Testis (tissue), 5 donors: ENCODE data around the gene ZNF322. TPM values are rescaled to one million over a fixed set of nuclear protein-coding genes. Genes with fewer than 3 reads are reported as not detected.
A peak's percentile ranks its signal among the peaks of the same experiment; 100 is the strongest.
"Not testable (repeated sequence)": the region's sequence is repeated elsewhere in the genome, so short reads cannot be mapped to it uniquely, and the experiment has no call there.

Experiments used
- DNase-seq: peaks from one replicate; pipeline ENCODE4 v3.0.0-alpha.2; 2019
- H3K27ac ChIP-seq, 2 donors: fragments of 200-600 bp; sonication (generic); one replicate each; pipeline ENCODE4 v1.5.1; 2019
- H3K27me3 ChIP-seq: fragments of 200-600 bp; sonication (generic); one replicate; pipeline ENCODE4 v1.5.1; 2019
- H3K36me3 ChIP-seq: fragments of 200-600 bp; sonication (generic); one replicate; pipeline ENCODE4 v1.5.1; 2017; ENCODE audit warnings: low read depth; ENCODE audit errors: missing control alignments
- H3K4me1 ChIP-seq: fragments of 200-600 bp; sonication (generic); one replicate; pipeline ENCODE4 v1.5.1; 2019
- H3K4me3 ChIP-seq, 2 donors: fragments of 200-600 bp; sonication (generic); one replicate each; pipeline ENCODE4 v1.5.1; 2017 to 2019
- H3K9me3 ChIP-seq: fragments of 200-600 bp; sonication (generic); one replicate; pipeline ENCODE4 v1.5.1; 2017
- CTCF ChIP-seq, 3 experiments: fragments of 450-650 bp in 2 of 3; fragments of 200-600 bp in 1 of 3; sonication (generic) in 1 of 3; IDR thresholded peaks; one replicate each; pipeline ENCODE4 v1.5.1; 2016 to 2019; ENCODE audit warnings: antibody characterized with exemption in 3 of 3, mild to moderate bottlenecking in 2 of 3, moderate library complexity in 1 of 3
- POLR2A ChIP-seq: fragments of 450-650 bp; IDR thresholded peaks from one replicate; pipeline ENCODE4 v1.6.1; 2017; ENCODE audit warnings: antibody characterized with exemption, mild to moderate bottlenecking, moderate library complexity
- WGBS, 2 donors: methylation state at CpG; one replicate each; pipeline ENCODE4 v1.1.5; 2018; 5-methylcytosine and 5-hydroxymethylcytosine counted together
- intact Hi-C: fragments of 100-400 bp; cut with DNase I; formaldehyde crosslinking; loops from one replicate; pipeline ENCODE4 v1.15.1; 2023; ENCODE audit warnings: low total_unique reads
- long read RNA-seq, 2 donors: transcript quantifications; one replicate each; lab custom pipeline, GENCODE V29; 2026
- polyA plus RNA-seq: library from polyadenylated mRNA; stranded (reverse); fragments of 350-450 nt; fragmentation: Illumina TruSeq; extraction: RNeasy Lipid Tissue Mini Kit (QIAGEN cat#74804); gene quantifications from one replicate; pipeline ENCODE4 v1.2.3, GENCODE V29; 2014; ENCODE audit warnings: low read depth, low replicate concordance; ENCODE audit not compliant: insufficient read depth
- total RNA-seq, 2 donors: library from RNA; depleted of rRNA; stranded (reverse); fragments of >200 nt; gene quantifications; one replicate each; pipeline ENCODE4 v1.2.3, GENCODE V29; 2016

ZNF322 gene
- total RNA-seq = 10 to 100 TPM; 28.9 to 36.5 TPM
- 16.3 TPM for polyA plus RNA-seq
- long read RNA-seq, donor 1, full-length matches to known transcripts = 22 of 22 reads
- long read RNA-seq, donor 1, partial matches to known transcripts = 0 of 22 reads
- long read RNA-seq, donor 1, other reads (novel, unspliced or antisense) = 0 of 22 reads
- long read RNA-seq, donor 2, full-length matches to known transcripts = 13 of 13 reads
- long read RNA-seq, donor 2, partial matches to known transcripts = 0 of 13 reads
- long read RNA-seq, donor 2, other reads (novel, unspliced or antisense) = 0 of 13 reads

GRCh38 chr6:26659042-26659999, at the start of gene ZNF322:
TSS of gene ZNF322 (minus strand) at chr6:26659746. CDS start at chr6:26638553, 21,193 bp downstream.
- intact Hi-C loops = no loop called here
- Histone ChIP-seq H3K36me3 (no peaks in the 10 kb centered on the region), H3K4me1 (peaks cover 20% of the 10 kb centered on the region), H3K4me3 (peak within 1 kb of the TSS; percentile 55 to 80), H3K27me3 (no peaks in the 10 kb centered on the region), H3K27ac (peak within 1 kb of the TSS; percentile 86 to 91), H3K9me3 (no peaks in the 10 kb centered on the region)
- WGBS, 2 donors = 1% methylated on average over 18 to 37 of the region's 56 CpGs
- peak; percentile 97 for DNase-seq
- peak in 1 of 3 experiments; percentile 38 for TF ChIP-seq CTCF (IDR thresholded peaks at IDR 0.05)
- TF ChIP-seq POLR2A = peak; percentile 65

GRCh38 chr6:26705780-26706179, 46.2 kb upstream of the ZNF322 start:
- H3K27ac ChIP-seq, DNase-seq, intact Hi-C loops, H3K36me3 ChIP-seq, H3K9me3 ChIP-seq, H3K4me1 ChIP-seq, H3K27me3 ChIP-seq, H3K4me3 ChIP-seq: not testable (repeated sequence)
- WGBS, 2 donors = no CpG with 5 or more reads among the region's 4 CpGs

- H3K36me3 ChIP-seq, H3K4me3 ChIP-seq, H3K27ac ChIP-seq, H3K4me1 ChIP-seq, H3K27me3 ChIP-seq, DNase-seq, H3K9me3 ChIP-seq, intact Hi-C loops: not testable (repeated sequence)
- no CpG with 5 or more reads among the region's 5 CpGs for WGBS, 2 donors
Observed at GRCh38 chr6:26705352-26705751, 45.8 kb upstream of the ZNF322 start.

- H3K36me3 ChIP-seq, H3K27ac ChIP-seq, H3K27me3 ChIP-seq, H3K4me1 ChIP-seq, intact Hi-C loops, H3K9me3 ChIP-seq, DNase-seq, H3K4me3 ChIP-seq: not testable (repeated sequence)
- no CpG with 5 or more reads among the region's 17 CpGs for WGBS, 2 donors
Observed at GRCh38 chr6:26701023-26701747, 41.6 kb upstream of the ZNF322 start.

GRCh38 chr6:26697496-26697895, 38.0 kb upstream of the ZNF322 start:
- H3K9me3 ChIP-seq, H3K27me3 ChIP-seq, H3K4me3 ChIP-seq, H3K36me3 ChIP-seq, intact Hi-C loops, H3K27ac ChIP-seq, H3K4me1 ChIP-seq, DNase-seq: not testable (repeated sequence)
- no CpG with 5 or more reads among the region's 16 CpGs for WGBS, 2 donors

GRCh38 chr6:26689324-26689947, 29.9 kb upstream of the ZNF322 start:
- DNase-seq, H3K27me3 ChIP-seq, intact Hi-C loops, H3K27ac ChIP-seq, H3K36me3 ChIP-seq, H3K4me1 ChIP-seq, H3K4me3 ChIP-seq, H3K9me3 ChIP-seq: not testable (repeated sequence)
- no CpG with 5 or more reads among the region's 43 CpGs for WGBS, 2 donors

- H3K9me3 ChIP-seq, intact Hi-C loops, H3K27ac ChIP-seq, H3K4me3 ChIP-seq, DNase-seq, H3K27me3 ChIP-seq, H3K4me1 ChIP-seq, H3K36me3 ChIP-seq: not testable (repeated sequence)
- 80% methylated on average over 1 of the region's 5 CpGs; no CpG with 5 or more reads in 1 of the 2 donors for WGBS, 2 donors
Observed at GRCh38 chr6:26682435-26683042, 23.0 kb upstream of the ZNF322 start.

GRCh38 chr6:26673287-26673686, 13.7 kb upstream of the ZNF322 start:
- H3K9me3 ChIP-seq, intact Hi-C loops, H3K27me3 ChIP-seq, H3K4me3 ChIP-seq, H3K4me1 ChIP-seq, H3K36me3 ChIP-seq, DNase-seq, H3K27ac ChIP-seq: not testable (repeated sequence)
- no CpG with 5 or more reads among the region's 5 CpGs for WGBS, 2 donors

- H3K36me3 ChIP-seq, H3K9me3 ChIP-seq, DNase-seq, H3K4me1 ChIP-seq, H3K27me3 ChIP-seq, H3K27ac ChIP-seq, intact Hi-C loops, H3K4me3 ChIP-seq: not testable (repeated sequence)
- WGBS, 2 donors = 59 to 80% methylated on average over 7 of the region's 7 CpGs
Observed at GRCh38 chr6:26670558-26670957, 11.0 kb upstream of the ZNF322 start.

GRCh38 chr6:26670003-26670402, 10.5 kb upstream of the ZNF322 start:
- DNase-seq, H3K4me3 ChIP-seq, H3K27me3 ChIP-seq, intact Hi-C loops, H3K27ac ChIP-seq, H3K36me3 ChIP-seq, H3K4me1 ChIP-seq, H3K9me3 ChIP-seq: not testable (repeated sequence)
- WGBS, 2 donors = 77 to 82% methylated on average over 6 of the region's 6 CpGs
